HG03565 (cell line): ENCODE measurements around the gene TRABD2B.
"Not testable (repeated sequence)": the region's sequence is repeated elsewhere in the genome, so short reads cannot be mapped to it uniquely, and the experiment has no call there.

Source experiments
- ATAC-seq: cut with Tn5 transposase; IDR thresholded peaks from one replicate; pipeline ENCODE4 v1.9.1; 2021; ENCODE audit warnings: mild to moderate bottlenecking, moderate library complexity; ENCODE audit not compliant: unreplicated experiment

Gene TRABD2B

DNA sequence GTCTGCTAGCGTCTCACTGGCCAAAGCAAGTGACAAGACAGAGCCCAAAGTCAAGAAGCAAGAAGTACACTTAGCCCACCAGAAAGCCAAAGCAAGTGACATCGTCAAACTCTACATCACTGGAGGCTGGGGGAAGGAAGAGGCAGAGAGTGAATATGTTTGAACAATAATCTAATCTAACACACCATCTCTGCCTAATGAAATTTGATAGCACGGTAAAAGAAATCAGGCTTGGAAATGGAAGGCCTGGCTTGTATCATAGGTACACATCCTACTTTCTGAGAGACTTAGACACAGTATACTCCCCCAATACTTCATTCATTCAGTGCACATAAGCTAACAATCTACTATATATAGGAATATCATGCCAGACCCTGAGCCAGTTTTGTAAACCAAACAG lies 26.3 kb downstream of the TRABD2B start:
- ATAC-seq: no peak

DNA sequence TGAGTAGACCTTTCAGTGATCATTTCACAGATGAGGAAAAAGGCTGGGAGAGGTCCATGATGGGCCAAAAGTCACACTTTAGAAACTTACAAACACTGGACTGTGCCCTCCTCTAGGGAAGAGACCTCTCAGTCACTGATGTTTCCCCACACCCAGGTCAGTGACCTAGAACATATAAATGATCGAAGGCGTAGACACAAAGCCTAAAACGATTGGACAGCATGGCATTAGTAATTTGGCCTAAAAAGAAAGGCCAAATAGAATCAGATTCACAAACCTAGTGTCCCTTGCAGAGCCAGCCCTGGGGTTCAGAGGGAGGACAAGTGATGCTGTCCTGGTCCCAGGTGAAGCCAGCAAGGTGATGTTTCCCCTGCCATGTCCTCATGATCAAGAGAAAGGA lies 27.7 kb downstream of the TRABD2B start:
- no peak for ATAC-seq

DNA sequence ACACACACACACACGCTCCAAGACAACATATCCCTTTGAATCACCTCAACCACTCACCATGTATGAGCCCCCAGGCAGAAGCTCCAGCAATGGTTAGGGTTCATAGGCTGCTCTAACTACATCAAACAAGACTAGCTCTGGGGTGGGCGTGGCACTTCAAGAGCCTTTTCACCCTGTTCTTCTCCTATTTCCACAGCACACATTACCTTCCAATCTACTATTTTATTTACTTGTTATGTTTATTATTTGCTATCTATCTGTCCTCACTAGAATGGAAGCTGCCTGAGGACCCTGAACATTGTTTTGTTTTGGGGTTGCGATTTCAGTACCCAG lies 28.7 kb downstream of the TRABD2B start:
- no peak for ATAC-seq

DNA sequence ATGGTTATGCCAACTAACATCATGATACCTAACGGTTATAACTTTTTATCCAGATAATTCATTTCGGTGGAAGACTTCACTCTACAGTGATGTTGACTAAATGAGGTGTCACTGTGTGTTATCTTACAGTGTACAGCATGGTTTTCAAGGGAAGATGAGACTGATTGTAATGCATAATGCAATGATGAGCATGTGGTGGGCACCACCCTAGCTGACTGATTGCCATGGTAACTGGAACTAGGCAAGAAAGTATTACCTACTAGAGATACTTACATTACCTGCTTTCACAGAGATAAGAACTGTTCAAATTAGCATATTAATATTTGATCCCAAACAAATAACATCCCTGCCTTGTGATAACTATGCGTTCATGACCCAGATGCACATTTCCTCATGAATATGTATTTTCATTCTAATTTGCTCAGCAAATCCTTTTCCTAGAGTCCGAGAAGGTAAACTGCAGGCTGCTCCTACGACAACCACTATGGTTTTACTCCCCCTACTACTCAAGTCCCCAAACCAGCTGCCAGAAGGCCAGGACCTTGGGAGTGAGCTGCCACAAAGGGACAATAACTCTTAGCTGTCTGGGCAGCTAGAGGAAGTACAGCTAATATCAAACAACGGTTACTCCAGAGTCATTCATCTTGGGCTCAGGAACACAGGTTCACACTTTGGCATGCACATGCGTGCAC lies 29.2 kb downstream of the TRABD2B start:
- ATAC-seq: no peak

DNA sequence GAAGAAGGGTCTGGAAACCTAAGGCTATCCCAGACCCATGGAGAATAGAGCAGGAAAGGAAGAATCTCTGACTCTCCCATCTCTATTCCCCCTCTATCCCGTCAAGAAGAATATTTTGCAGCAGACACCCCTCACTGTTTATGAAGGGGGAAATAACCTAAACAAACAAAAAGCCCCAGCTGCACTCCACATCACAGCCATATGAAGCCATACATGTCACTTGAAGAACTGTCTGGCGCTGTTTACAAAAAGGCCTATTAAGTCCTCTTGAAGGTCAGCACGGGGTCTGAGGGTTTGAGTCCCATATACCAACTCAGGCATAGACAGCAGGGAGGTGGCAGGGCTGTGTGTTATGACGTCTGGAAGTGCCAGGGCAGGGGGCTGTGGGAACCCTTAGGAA lies 31.4 kb downstream of the TRABD2B start:
- ATAC-seq: no peak

DNA sequence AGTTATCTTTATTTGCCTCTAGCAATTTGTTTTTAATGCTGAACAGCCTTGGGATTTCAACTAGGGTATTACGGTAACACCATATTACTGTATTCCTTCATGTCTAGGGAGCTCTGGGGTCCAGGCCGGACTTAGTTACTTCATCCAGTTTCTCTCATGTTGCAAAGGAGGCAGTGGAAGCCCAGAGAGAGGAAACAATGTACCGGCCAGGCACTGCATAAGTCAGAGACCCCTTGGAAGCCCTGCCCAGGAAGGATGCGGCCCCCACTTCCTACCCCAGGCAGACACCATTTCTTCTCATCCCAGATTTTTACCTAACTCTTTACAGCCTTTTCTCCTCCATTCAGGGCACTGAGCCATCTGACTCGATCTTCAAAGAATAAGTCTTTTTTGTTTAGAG lies 32.5 kb downstream of the TRABD2B start:
- no peak for ATAC-seq

DNA sequence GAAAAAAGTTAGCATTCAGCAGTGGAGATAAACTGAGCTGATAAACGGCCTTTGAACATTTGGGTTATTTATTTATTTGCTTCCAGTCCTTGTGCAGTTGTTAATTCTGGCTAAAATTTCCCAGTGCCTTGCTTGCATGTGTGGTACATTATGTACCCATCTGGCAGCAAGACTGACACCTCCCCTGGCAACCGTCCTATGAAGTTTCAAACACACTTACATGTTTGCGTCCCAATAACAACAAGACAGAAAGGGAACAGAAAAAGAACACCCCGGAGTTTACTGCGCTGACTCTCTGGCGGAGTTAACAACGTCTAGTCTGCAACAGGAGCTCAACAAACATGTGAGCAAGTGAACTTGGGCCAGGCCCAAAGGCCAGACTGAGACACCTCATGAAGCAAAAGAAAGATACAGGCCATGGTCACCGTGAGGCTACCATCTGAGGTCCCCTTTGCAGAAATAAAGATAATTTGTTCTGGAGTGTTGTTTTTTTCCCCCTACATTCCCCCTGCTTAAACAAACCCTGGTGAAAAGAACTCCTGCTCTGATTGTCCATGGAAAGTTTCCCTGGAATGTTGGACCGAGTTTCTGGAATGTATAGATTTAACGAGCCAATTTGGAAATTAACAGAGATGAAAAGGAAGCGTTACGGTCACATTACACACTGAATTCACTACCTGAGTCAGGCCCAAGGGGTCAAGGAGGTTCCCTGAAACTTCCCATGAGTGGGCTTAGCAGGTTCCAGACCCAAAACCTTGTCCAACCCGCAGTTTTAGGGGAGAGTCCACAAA lies 33.4 kb downstream of the TRABD2B start:
- ATAC-seq: no peak

DNA sequence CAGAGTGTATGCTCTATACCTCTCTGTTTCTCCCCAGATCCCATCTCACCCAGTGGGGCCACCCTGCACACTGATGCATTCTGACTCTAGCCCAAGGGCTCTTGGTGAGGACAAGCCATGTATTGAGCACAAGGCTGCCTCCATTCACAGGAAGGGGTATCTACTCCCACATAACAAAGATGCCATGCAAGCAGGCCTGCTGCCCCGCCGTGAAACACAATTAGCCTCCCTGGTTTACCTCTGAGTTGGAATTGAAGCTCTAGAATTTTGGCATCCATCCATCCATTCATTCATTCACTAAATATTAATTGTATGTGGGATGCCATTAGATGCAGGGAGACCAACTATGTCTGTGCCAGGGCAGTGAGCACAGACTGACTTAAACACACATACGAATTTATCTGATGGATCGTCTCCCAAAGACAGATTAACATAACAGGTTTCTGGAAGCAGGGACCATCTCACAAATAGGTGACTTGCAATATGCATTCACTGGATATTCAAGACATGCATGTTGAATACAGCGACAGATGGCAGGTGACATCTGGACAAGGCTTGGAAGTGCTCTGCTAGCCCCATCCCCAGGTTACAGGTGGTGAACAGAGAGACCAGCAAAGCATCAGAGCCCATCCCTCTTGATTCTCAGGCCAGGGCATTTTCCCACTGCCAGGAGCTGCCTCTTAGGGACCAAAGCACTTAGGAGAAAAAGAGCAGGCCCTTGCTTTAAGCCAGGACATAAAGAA lies 34.3 kb downstream of the TRABD2B start:
- no peak for ATAC-seq

DNA sequence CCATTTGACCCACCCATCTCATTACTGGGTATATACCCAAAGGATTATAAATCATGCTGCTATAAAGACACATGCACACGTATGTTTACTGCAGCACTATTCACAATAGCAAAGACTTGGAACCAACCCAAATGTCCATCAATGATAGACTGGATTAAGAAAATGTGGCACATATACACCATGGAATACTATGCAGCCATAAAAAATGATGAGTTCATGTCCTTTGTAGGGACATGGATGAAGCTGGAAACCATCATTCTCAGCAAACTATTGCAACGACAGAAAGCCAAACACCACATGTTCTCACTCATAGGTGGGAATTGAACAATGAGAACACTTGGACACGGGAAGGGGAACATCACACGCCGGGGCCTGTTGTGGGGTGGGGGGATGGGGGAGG lies 35.4 kb downstream of the TRABD2B start:
- ATAC-seq: not testable (repeated sequence)

DNA sequence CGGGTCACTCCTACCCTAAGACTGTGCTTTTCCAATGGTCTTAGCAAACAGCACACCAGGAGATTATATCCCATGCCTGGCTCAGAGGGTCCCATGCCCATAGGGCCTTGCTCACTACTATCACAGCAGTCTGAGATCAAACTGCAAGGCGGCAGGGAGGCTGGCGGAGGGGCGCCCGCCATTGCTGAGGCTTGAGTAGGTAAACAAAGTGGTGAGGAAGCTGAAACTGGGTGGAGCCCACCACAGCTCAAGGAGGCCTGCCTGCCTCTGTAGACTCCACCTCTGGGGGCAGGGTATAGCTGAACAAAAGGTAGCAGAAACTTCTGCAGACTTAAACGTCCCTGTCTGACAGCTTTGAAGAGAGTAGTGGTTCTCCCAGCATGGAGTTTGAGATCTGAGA lies 40.7 kb downstream of the TRABD2B start:
- ATAC-seq: not testable (repeated sequence)

DNA sequence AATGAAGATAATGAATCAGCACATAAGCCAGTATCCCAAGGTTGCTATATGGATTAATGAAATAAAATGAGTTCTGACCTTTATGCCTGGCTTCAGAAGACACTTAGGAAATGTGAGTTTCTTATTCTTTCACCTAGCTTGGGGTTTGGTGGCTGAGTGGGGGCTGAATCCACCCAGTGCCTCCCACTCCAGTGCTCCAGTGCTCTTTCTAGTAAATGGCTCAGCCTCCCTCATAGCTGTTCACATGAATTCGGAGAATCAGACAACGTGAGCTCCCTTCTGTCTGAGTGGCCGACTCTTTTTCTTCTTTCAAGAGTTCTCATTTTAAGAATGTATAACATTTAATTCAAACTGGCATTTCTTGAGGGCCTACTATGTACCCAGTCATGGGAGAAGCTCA lies 43.5 kb downstream of the TRABD2B start:
- no peak for ATAC-seq

DNA sequence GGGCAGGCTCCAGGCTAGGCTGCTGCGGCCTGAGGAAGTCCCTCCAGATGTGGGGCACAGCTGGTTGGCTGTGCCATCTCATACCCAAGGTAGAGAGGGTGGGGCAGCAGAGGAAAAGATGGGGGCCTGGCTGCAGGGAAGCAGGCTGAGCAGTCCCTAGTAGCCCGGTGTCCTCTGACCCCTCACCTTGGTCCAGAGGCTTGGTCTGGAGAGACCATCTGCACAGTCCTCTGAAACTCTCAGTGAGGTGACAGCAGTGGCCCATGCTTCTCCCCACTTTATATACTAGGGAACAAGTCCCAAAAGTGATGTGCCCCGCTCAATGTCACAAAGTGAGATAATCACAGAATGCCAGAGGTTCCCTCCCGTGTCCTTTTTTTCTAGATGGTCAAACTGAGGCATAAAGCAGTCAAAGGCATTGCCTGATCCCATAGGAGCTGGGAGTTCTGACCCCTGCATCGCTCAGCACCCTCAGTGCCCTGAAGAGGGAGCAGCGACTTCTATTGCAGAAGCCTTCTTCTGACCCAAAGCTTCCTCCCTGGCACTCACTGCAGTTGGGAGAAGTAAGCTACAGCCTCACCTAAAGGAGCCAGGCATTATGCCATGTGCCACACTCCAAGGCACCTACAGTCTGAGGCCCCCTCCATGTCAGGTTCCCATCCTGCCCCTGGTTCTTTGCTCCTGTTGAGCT lies 45.5 kb downstream of the TRABD2B start:
- no peak for ATAC-seq

DNA sequence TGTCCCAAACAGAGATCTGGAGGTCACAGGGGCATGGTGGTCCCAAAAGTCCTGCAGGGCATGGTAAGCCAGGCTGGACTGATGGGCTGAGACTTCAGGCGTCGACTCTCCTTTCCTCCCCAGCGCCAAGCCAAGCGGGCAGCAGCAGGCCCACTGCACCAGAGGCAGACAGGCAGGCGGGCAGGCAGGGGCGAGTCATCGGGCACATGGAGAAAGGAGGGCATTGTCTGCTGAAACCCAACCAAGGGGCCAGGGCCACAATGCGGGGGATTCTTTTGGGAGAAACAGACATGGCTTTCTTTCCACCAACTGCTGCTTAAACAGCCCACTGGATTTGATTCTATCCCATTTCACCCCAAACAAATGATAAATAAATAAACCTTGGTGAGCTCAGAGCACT lies 46.2 kb downstream of the TRABD2B start:
- no peak for ATAC-seq

DNA sequence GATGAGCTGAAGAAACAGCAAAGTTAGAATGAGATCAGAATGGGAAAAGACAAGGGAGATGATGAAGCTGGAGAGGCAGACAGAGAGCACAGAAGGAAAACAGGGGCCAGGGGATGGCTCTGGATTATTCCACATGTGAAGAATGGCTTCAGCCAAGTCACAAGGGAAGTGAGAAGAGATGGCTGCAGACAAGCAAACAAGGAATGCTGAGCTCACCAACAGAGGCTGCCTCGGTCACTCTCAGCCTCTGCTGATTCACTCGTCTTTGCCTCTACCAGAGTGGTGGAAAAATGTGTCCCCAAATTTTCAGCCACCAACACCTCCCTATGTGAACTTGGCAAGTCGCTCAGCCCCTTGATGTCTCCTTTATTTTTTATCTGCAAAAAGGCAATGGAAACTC lies 46.7 kb downstream of the TRABD2B start:
- no peak for ATAC-seq

DNA sequence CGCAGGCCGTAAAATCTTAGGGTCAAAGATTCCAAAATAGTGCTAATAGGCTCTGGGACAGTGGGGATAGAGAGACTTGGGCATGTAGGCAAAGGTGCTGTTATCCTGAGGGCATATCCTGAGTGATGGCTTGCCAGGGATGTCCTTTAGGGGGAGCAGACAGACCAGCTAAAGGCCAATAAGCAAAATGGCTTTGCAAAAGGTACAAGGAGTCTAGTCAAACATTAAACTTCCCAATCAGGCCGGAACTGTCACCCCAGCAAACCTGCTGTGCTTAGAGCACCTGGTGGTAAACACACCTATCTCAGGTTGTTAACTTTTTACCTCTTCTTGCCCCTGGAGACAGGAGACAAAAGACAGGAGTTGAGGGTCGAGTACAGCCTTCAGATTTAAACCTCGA lies 49.1 kb downstream of the TRABD2B start:
- ATAC-seq: no peak

DNA sequence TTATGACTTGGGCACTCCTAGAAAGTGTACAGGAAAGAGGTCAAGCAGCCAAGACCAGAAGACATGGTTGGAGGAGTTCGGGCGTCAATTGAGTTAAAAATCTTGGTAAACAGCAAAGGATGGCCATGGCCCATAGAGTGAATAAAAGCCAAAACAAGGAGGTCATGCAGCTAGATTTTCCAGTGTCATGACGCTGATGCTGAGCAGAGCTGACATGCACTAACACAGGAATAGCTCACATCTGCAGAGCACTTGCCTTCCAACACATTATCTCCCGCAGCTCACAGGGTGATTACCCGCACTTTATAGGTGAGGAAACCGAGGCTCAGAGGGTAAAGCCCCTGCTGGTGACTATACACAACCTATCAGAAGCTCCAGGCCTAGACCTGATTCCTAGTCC lies 49.7 kb downstream of the TRABD2B start:
- ATAC-seq: no peak

DNA sequence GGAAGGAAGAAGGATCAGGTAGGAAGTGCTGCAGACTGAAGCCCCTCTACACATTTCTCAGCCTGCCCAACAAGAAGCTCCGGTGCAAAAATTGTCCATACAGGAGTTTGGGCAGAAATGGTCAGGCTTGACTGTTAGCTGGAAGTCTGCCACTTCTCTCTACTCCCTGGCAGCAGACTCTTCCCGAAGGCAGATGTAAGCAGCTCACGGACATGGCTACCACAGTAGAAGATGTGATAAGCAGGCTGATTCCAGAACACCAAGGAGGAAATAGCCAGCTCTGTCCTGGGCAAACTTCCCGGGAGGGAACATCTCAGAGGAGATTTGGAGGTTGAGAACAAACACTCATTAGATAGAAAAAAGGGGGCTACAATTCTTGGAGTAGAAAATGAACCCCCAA lies 52.6 kb downstream of the TRABD2B start:
- ATAC-seq: no peak

DNA sequence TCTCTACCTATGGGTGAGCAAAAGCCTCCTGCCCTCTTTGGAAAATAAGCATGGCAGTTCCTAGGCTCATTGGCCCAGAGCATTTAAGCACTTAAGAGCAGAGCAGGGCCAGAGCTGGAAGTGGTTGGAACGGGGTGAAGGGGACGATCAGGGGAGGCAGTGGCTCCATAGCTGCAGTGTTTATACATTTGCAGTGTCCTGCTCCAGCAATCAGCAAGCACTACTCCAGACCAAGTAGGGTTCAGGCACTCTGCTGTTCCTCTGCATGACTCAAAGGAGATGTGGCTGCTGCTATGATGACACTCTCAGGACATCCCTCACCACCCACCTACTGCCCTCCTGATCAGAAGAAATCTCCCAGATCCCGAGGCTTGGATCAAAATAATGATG lies 55.0 kb downstream of the TRABD2B start:
- no peak for ATAC-seq

DNA sequence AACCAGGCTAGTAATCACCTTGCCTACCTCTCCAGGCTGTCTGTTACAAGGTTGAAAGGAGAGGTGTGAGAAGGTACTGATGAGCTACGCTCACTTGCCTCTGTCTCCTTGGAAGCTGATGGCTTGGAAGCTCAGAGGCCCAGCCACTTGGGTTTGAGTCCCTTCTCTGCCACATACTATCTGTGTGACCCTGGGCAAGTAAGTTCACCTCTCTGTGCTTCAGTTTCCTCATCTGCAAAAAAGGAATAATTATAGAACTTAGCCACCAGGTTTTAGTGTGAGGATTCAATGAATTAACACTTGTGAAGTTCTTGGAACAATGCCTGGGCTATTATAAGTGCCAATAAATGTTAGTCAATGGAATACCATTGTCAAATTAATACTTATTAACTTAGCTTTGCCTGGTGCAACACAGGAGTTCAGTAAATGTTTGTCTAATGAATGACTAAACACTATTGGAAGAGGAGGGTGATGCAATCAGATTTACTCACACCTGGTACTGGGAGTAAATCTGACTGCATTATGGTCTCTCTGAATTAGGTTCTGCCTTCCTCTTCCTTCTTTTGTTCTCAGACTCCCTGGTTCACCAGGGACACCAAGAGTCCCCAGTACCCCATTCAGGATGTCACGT lies 55.5 kb downstream of the TRABD2B start:
- ATAC-seq: no peak

DNA sequence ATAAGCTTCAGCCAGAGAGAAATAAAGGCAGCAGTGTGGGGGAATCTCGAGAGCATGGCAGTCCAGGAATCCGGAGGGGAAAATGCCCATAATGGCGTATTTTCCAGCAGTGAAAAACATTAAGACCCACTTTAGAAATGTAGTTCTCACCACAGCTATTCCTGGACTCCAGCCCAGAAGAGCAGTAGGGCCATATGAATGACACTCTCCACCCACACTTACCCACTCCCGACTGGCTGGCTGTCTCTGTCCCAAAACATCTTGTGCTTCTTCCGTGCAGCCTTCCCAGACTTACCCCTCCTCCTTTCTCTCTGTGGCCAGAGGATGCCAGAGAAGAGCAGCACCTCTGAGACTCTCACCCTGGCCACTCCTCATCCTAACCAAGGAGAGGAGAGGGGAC lies 56.4 kb downstream of the TRABD2B start:
- ATAC-seq: no peak

DNA sequence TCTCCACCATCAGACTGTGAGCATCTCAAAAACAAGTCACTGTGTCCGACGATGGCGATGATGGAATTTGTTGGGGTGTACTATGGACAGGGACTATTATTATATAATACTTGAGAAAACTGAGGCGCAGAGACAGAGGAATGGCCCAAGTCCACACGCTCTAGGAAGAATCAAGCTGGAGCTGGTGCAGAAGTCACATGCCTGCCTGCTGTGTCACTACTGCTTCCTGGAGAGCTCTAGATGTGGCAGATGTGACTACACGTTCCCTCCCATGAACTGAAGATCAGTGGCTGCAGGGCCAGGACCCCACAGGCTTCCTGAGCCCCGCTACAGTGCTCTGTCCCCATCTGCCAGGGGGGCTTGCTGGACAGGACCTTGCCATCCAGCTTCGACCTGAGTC lies 56.9 kb downstream of the TRABD2B start:
- no peak for ATAC-seq
